Measurements from ENCODE around the gene SORBS1. TPM values are rescaled to one million over a fixed set of nuclear protein-coding genes. Genes with fewer than 3 reads are reported as not detected.

The SORBS1 gene
- total and polyA plus RNA-seq, 2 donors (not counting 1 experiment from before 2014, with no cell fraction given): 0.21 to 1.5 TPM

DNA sequence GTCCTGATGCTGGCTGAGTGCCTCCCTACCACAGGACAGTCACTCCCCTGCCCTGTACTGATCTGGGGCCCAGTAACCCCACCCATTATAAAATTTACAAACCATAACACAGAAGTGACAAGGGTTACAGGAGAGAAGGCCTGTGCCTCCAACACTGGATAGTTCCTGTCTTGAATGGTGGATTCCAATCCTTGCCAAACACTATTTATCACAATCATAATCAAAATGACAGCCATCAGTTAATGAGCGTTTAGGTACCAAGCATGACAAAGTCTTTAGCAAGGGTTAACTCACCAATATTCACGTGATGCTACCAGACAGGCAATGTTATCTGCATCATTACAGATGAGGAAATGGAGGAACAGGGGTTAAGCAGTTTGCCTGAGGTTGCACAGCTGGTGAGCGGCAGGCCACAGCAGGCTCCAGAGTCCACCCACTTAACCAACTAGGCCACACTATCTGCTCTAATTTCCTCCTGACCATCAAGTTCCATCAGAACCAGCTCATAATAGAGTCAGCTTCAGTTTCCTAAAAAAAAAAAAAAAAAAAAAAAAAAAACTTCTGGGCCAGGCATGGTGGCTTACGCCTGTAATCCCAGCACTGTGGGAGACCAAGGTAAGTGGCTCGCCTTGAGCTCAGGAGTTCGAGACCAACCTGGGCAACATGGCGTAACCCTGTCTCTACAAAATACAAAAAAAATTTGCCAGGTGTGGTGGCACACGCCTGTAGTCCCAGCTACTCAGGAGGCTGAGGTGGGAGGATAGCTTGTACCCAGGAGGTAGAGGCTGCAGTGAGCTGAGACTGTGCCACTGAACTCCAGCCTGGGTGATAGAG lies 284.6 kb downstream of the SORBS1 start:
- H3K79me2 ChIP-seq (ENCODE audit: control insufficient read depth, insufficient read depth, low read length): peaks cover 93% of the 10 kb centered on the region
- Mint-ChIP-seq H3K4me3 (peak overlapping the region; percentile 9), H3K9me3 (ENCODE audit: insufficient read depth) (no peaks in the 10 kb centered on the region), H3K27ac (peak overlapping the region; percentile 62), H3K4me1 (peaks cover 69% of the 10 kb centered on the region), H3K27me3 (no peaks in the 10 kb centered on the region)
- peaks cover 68% of the 10 kb centered on the region for H4K20me1 ChIP-seq (ENCODE audit: control insufficient read depth, insufficient read depth, low read length, poor library complexity, severe bottlenecking)
- WGBS (ENCODE audit: insufficient coverage): 80% methylated on average over 2 of the region's 8 CpGs
- ChIA-PET CTCF (interaction anchor here (0.8 to 1.6 kb wide), 4 partner anchors 19 to 87 kb away, joined by 3 to 6 read pairs (median 4); no protein-coding TSS in a partner anchor), POLR2A (interaction anchor here (0.6 to 0.7 kb wide), 2 partner anchors 17 to 66 kb away, joined by 3 to 6 read pairs; no protein-coding TSS in a partner anchor)
- no peak overlapping the region for H3K9ac ChIP-seq (ENCODE audit: low read length)
- peaks cover 38 to 49% of the 10 kb centered on the region in 2 donors for H3K4me1 ChIP-seq (ENCODE audit: control insufficient read depth in 2 of 2, insufficient read depth in 2 of 2, low read length in 2 of 2)
- ATAC-seq (ENCODE audit: low read depth) (peak; percentile 17), DNase-seq (no peak)
- TF ChIP-seq, protein P1, sequence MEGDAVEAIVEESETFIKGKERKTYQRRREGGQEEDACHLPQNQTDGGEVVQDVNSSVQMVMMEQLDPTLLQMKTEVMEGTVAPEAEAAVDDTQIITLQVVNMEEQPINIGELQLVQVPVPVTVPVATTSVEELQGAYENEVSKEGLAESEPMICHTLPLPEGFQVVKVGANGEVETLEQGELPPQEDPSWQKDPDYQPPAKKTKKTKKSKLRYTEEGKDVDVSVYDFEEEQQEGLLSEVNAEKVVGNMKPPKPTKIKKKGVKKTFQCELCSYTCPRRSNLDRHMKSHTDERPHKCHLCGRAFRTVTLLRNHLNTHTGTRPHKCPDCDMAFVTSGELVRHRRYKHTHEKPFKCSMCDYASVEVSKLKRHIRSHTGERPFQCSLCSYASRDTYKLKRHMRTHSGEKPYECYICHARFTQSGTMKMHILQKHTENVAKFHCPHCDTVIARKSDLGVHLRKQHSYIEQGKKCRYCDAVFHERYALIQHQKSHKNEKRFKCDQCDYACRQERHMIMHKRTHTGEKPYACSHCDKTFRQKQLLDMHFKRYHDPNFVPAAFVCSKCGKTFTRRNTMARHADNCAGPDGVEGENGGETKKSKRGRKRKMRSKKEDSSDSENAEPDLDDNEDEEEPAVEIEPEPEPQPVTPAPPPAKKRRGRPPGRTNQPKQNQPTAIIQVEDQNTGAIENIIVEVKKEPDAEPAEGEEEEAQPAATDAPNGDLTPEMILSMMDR (IDR thresholded peaks at IDR 0.05): no peak
- TF ChIP-seq EZH2 (IDR thresholded peaks at IDR 0.05; ENCODE audit: borderline replicate concordance, insufficient read depth, low read depth, low read length, poor library complexity, severe bottlenecking): no peak
- no peak overlapping the region for H3K4me3 ChIP-seq (ENCODE audit: control extremely low read depth in 1 of 5, extremely low read depth in 1 of 5, insufficient read depth in 1 of 5, low read depth in 2 of 5, low read length in 4 of 5)
- intact Hi-C loops (cut with micrococcal nuclease): no loop called here
- H3K9me3 ChIP-seq (ENCODE audit: control extremely low read depth in 1 of 3, control insufficient read depth in 2 of 3, insufficient read depth in 1 of 3, low read length in 2 of 3): no peaks in the 10 kb centered on the region
- H3K4me2 ChIP-seq (replicated peaks; ENCODE audit: low read depth, low read length, poor library complexity, severe bottlenecking): peak overlapping the region; percentile 12
- H2AFZ ChIP-seq (ENCODE audit: insufficient read depth, low read depth, low read length, poor library complexity, severe bottlenecking): no peak overlapping the region
- H3K36me3 ChIP-seq (replicated peaks in 1 of 2; ENCODE audit: control extremely low read depth in 1 of 2, control insufficient read depth in 1 of 2, extremely low read depth in 1 of 2, insufficient read depth in 2 of 2, low read length in 1 of 2): peaks cover 1 to 4% of the 10 kb centered on the region in 2 experiments
- H3K27ac ChIP-seq (ENCODE audit: low read length in 2 of 2): peak overlapping the region in 1 of 2 donors; percentile 33
- no peaks in the 10 kb centered on the region for H3K27me3 ChIP-seq (replicated peaks in 1 of 4; ENCODE audit: control extremely low read depth in 1 of 4, control insufficient read depth in 3 of 4, insufficient read depth in 4 of 4, low read length in 3 of 4)
